Effector memory CD4-positive, alpha-beta T cell (primary cell): Measurements from ENCODE around the gene FAM83C.

Experiments
- DNase-seq, 3 donors: peaks; one replicate each; pipeline ENCODE4 v3.0.0-alpha.2; 2020
- H3K27ac ChIP-seq: 2 replicates; pipeline ENCODE4 v1.7.0; 2013; ENCODE audit warnings: mild to moderate bottlenecking, low read length, moderate library complexity; ENCODE audit not compliant: insufficient read depth, poor library complexity, severe bottlenecking
- H3K27me3 ChIP-seq: replicated peaks from 2 replicates; pipeline ENCODE4 v1.7.0; 2013; ENCODE audit warnings: mild to moderate bottlenecking, low read length; ENCODE audit not compliant: insufficient read depth, control insufficient read depth, poor library complexity, severe bottlenecking
- H3K36me3 ChIP-seq: 2 replicates; pipeline ENCODE4 v1.7.0; 2013; ENCODE audit warnings: mild to moderate bottlenecking, low read length, moderate library complexity; ENCODE audit not compliant: control insufficient read depth, insufficient read depth
- H3K4me1 ChIP-seq: 2 replicates; pipeline ENCODE4 v1.7.0; 2013; ENCODE audit warnings: low read length, mild to moderate bottlenecking; ENCODE audit not compliant: control insufficient read depth, insufficient read depth, poor library complexity, severe bottlenecking
- H3K4me3 ChIP-seq: 2 replicates; pipeline ENCODE4 v1.7.0; 2013; ENCODE audit warnings: low read length, low read depth, mild to moderate bottlenecking; ENCODE audit not compliant: insufficient read depth, poor library complexity, severe bottlenecking
- H3K9me3 ChIP-seq: 2 replicates; pipeline ENCODE4 v1.7.0; 2013; ENCODE audit warnings: mild to moderate bottlenecking, low read length, moderate library complexity; ENCODE audit not compliant: control insufficient read depth

FAM83C gene

GRCh38 chr20:35298264-35298663 lies 6.0 kb upstream of the FAM83C start:
- Histone ChIP-seq H3K36me3 (no peaks in the 10 kb centered on the region), H3K27me3 (no peaks in the 10 kb centered on the region), H3K27ac (no peak overlapping the region), H3K4me1 (no peaks in the 10 kb centered on the region), H3K4me3 (no peak overlapping the region), H3K9me3 (no peaks in the 10 kb centered on the region)
- no peak for DNase-seq

- H3K36me3 ChIP-seq, result no peaks in the 10 kb centered on the region
- H3K27ac ChIP-seq, result no peak overlapping the region
- no peaks in the 10 kb centered on the region for H3K9me3 ChIP-seq
- H3K27me3 ChIP-seq, result no peaks in the 10 kb centered on the region
- H3K4me3 ChIP-seq, result no peak overlapping the region
- H3K4me1 ChIP-seq, result no peaks in the 10 kb centered on the region
- no peak for DNase-seq
Measured at GRCh38 chr20:35297740-35298139, 5.5 kb upstream of the FAM83C start.

GRCh38 chr20:35297155-35297554 lies 4.9 kb upstream of the FAM83C start:
- H3K9me3 ChIP-seq, result no peaks in the 10 kb centered on the region
- no peaks in the 10 kb centered on the region for H3K36me3 ChIP-seq
- no peak overlapping the region for H3K4me3 ChIP-seq
- DNase-seq, result no peak
- H3K4me1 ChIP-seq, result no peaks in the 10 kb centered on the region
- H3K27ac ChIP-seq, result no peak overlapping the region
- H3K27me3 ChIP-seq, result no peaks in the 10 kb centered on the region

DNA sequence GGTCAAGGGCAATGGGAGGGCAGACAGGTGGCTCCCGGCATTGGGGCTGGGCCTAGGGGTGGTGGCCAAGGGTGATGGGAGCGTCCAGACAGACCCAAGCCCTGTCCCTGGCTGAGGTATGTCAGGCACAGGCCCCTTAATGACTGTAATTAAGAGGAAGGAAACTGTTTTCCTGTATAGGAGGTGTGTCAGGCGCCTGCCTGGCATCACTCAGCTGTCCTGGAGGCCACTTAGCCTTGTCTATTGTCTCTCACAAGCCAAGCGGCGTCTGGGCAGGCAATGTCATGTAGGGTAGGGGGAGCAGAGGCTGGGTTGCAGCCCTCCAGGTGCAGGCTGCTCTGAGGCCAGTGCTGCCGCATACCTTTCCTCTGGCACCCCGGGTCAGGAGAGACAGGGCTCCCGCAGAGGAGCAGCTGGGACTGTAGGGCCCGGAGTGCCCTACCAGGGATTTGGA lies 3.9 kb upstream of the FAM83C start:
- no peak for DNase-seq
- no peak overlapping the region for H3K27ac ChIP-seq
- H3K4me1 ChIP-seq, result no peaks in the 10 kb centered on the region
- no peak overlapping the region for H3K4me3 ChIP-seq
- no peaks in the 10 kb centered on the region for H3K27me3 ChIP-seq
- no peaks in the 10 kb centered on the region for H3K9me3 ChIP-seq
- H3K36me3 ChIP-seq, result no peaks in the 10 kb centered on the region

DNA sequence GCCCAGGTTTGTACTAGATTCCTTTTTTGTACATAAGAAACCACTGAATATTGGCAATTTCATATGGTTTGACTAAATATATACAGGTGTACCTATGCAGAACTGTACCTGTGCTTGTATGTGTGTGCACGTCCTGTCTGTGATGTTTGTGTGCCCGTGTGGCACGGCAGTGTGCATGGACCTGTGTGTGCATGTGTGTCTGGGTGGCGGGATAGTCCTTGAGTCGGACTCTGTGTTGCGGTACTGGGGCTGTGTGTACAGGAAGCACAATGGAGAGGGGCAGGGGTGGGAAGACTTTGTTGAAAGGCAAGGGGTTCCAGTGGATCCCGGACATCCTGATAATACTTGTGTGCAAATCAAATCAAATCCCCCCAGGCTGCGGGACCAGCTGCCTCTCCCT lies 3.4 kb upstream of the FAM83C start:
- Histone ChIP-seq H3K36me3 (no peaks in the 10 kb centered on the region), H3K27ac (no peak overlapping the region), H3K4me3 (no peak overlapping the region), H3K27me3 (no peaks in the 10 kb centered on the region), H3K9me3 (no peaks in the 10 kb centered on the region), H3K4me1 (no peaks in the 10 kb centered on the region)
- no peak for DNase-seq

DNA sequence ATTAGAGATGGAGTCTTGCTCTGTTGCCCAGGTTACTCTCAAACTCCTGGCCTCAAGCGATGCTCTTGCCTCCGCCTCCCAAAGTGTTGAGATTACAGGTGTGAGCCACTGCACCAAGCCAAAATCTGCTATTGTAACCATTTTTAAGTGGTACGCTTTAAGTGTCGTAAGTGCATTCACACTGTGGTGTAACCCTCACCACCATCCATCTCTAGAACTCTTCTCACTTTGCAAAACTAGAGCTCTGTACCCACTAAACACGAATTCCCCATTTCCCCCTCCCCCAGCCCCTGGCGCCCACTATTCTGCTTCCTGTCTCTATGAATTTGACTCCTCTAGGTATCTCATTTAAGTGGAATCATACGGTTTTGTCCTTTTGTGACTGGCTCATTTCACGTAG lies 2.8 kb upstream of the FAM83C start:
- no peak overlapping the region for H3K27ac ChIP-seq
- DNase-seq, result no peak
- no peaks in the 10 kb centered on the region for H3K27me3 ChIP-seq
- no peaks in the 10 kb centered on the region for H3K4me1 ChIP-seq
- no peaks in the 10 kb centered on the region for H3K9me3 ChIP-seq
- H3K4me3 ChIP-seq, result no peak overlapping the region
- no peaks in the 10 kb centered on the region for H3K36me3 ChIP-seq

GRCh38 chr20:35294293-35294685 lies 2.1 kb upstream of the FAM83C start:
- Histone ChIP-seq H3K9me3 (no peaks in the 10 kb centered on the region), H3K4me1 (no peaks in the 10 kb centered on the region), H3K4me3 (no peak overlapping the region), H3K27me3 (no peaks in the 10 kb centered on the region), H3K27ac (no peak overlapping the region), H3K36me3 (no peaks in the 10 kb centered on the region)
- DNase-seq, result no peak

- Histone ChIP-seq H3K4me1 (no peaks in the 10 kb centered on the region), H3K36me3 (no peaks in the 10 kb centered on the region), H3K27ac (no peak overlapping the region), H3K27me3 (no peaks in the 10 kb centered on the region), H3K4me3 (no peak overlapping the region), H3K9me3 (no peaks in the 10 kb centered on the region)
- no peak for DNase-seq
Measured at GRCh38 chr20:35293303-35294292, 1.4 kb upstream of the FAM83C start.

DNA sequence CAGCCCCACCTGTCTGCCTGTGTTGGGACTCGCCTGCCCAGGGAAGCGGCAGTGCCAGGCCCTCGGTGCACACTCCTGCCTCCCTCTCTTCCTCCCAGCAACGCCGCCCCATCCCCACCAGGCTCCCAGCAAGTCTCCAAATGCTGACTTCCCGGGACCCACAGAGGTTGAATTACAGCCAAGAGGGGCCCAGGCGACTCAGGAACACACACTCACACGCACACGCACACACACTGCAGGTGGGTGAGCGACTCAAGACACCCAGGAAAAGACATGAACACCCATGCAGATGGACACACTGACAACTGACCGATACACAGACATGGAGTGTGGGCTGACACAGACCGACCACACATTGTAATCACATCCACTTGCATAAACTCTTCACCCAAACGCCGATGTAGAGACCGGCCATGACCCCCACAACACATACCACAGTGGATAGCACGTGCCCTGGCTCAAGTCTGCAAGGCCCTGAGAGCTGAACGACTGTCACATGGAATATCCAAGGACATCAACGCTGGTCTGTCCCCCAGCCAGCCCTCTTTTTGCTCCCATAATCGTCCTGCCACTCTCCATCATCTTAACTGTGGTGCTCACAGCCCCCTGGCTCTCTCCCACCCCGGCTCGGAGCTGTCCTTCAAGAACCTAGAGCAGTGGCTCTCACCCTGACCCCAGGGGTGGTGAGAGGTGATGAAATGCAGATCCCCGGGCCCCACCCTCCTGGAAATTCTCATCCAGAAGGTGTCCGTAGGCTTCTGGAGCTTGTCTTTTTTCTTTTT lies 470 bp upstream of the FAM83C start:
- Histone ChIP-seq H3K36me3 (no peaks in the 10 kb centered on the region), H3K4me1 (no peaks in the 10 kb centered on the region), H3K9me3 (no peaks in the 10 kb centered on the region), H3K4me3 (no peak overlapping the region), H3K27ac (no peak overlapping the region), H3K27me3 (no peaks in the 10 kb centered on the region)
- DNase-seq, result no peak

DNA sequence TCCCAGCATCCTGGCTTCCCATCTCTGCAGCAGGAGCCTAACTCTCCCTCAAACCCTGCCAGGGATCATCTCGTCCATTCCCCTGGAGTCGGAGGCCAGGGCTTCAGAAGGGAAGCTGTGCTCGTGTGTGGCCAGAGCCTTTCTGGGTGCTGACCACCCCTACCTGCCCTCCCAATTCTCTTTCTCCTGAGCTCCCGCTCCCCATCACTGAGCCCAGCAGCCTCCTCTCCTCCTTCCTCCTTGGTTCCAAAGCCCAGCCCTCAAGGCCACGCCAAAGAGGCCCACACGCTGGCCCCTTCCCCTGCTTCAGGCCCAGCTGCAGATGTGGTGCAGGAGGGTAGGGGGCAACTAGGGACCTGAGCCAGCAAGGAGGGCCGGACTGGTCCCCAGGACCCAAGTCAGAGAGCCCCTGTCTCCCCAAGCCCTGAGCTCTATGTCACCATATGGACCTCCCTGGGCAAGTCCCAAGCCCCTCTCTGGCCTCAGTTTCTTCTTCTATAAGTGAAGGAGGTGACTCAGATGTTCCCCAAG lies 1.3 kb downstream of the FAM83C start:
- Histone ChIP-seq H3K4me3 (no peak overlapping the region), H3K27ac (no peak overlapping the region), H3K36me3 (no peaks in the 10 kb centered on the region), H3K9me3 (no peaks in the 10 kb centered on the region), H3K27me3 (no peaks in the 10 kb centered on the region), H3K4me1 (no peaks in the 10 kb centered on the region)
- no peak for DNase-seq
